C4-2B (cell line): ENCODE results near the gene ELOVL7.

Experiments used
- ZFX ChIP-seq: fragments of 450-650 bp; IDR thresholded peaks from 2 replicates; pipeline ENCODE4 v1.6.1; 2017
- TF ChIP-seq, protein P1 (sequence below): fragments of 450-650 bp; conservative IDR thresholded peaks from 2 replicates; pipeline ENCODE4 v1.5.1; 2017; ENCODE audit warnings: mild to moderate bottlenecking

DNA sequence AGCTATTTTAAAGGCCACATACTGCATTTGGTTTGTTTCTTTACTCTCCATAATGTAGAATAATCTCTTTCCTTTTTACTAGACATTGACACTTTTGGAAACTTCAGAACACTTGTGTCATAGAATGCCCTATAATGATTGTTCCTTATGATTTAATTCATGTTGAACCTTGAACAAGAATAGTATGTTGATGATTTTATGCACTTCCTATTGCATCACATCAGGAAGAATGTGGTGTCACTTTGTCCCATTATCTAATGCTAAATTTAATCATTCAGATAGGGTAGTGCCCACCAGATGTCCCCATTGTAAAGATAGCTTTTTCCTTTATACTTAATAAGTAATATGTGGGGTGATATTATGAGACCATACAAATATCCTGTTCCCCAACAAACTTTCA lies 124.7 kb downstream of the ELOVL7 start:
- TF ChIP-seq, protein P1, sequence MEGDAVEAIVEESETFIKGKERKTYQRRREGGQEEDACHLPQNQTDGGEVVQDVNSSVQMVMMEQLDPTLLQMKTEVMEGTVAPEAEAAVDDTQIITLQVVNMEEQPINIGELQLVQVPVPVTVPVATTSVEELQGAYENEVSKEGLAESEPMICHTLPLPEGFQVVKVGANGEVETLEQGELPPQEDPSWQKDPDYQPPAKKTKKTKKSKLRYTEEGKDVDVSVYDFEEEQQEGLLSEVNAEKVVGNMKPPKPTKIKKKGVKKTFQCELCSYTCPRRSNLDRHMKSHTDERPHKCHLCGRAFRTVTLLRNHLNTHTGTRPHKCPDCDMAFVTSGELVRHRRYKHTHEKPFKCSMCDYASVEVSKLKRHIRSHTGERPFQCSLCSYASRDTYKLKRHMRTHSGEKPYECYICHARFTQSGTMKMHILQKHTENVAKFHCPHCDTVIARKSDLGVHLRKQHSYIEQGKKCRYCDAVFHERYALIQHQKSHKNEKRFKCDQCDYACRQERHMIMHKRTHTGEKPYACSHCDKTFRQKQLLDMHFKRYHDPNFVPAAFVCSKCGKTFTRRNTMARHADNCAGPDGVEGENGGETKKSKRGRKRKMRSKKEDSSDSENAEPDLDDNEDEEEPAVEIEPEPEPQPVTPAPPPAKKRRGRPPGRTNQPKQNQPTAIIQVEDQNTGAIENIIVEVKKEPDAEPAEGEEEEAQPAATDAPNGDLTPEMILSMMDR: no peak
- TF ChIP-seq ZFX: no peak
